Liver (tissue), 9 donors: ENCODE measurements around the gene PIR. TPM values are rescaled to one million over a fixed set of nuclear protein-coding genes. Genes with fewer than 3 reads are reported as not detected.

Source experiments
- DNase-seq: peaks from one replicate; pipeline ENCODE4 v3.0.0-alpha.2; 2017; ENCODE audit warnings: low spot score
- H3K27ac ChIP-seq, 2 donors: one replicate each; pipeline ENCODE4 v1.7.0; 2013; ENCODE audit warnings: inconsistent platforms in 2 of 2, low read length in 2 of 2, control low read depth in 1 of 2, low read depth in 1 of 2, mild to moderate bottlenecking in 1 of 2
- H3K27me3 ChIP-seq, 4 donors: one replicate each; pipeline versions ENCODE4 v1.6.1 to v1.7.0; 2013; ENCODE audit warnings: low read length in 3 of 4, inconsistent platforms in 1 of 4, mild to moderate bottlenecking in 1 of 4, moderate library complexity in 1 of 4; ENCODE audit not compliant: control insufficient read depth in 4 of 4, insufficient read depth in 4 of 4
- H3K36me3 ChIP-seq, 4 donors: one replicate each; pipeline versions ENCODE4 v1.6.1 to v1.7.0; 2013; ENCODE audit warnings: low read length in 3 of 4, mild to moderate bottlenecking in 3 of 4, low read depth in 1 of 4, moderate library complexity in 1 of 4; ENCODE audit not compliant: control insufficient read depth in 4 of 4, insufficient read depth in 3 of 4
- H3K4me1 ChIP-seq, 4 donors: one replicate each; pipeline versions ENCODE4 v1.6.1 to v1.7.0; 2013; ENCODE audit warnings: low read length in 3 of 4, mild to moderate bottlenecking in 3 of 4, moderate library complexity in 1 of 4; ENCODE audit not compliant: control insufficient read depth in 4 of 4, insufficient read depth in 4 of 4
- H3K4me3 ChIP-seq, 3 donors: one replicate each; pipeline versions ENCODE4 v1.6.1 to v1.7.0; 2013; ENCODE audit warnings: low read length in 3 of 3, control low read depth in 1 of 3, low read depth in 1 of 3, mild to moderate bottlenecking in 1 of 3
- H3K9ac ChIP-seq, 2 donors: one replicate each; pipeline ENCODE4 v1.7.0; 2013; ENCODE audit warnings: low read length in 2 of 2, mild to moderate bottlenecking in 2 of 2, moderate library complexity in 2 of 2, control low read depth in 1 of 2, low read depth in 1 of 2
- H3K9me3 ChIP-seq, 4 donors: one replicate each; pipeline versions ENCODE4 v1.6.1 to v1.7.0; 2013; ENCODE audit warnings: low read length in 3 of 4; ENCODE audit not compliant: control insufficient read depth in 4 of 4
- CTCF ChIP-seq: fragments of 150-350 bp; IDR thresholded peaks from 2 replicates; pipeline ENCODE4 v1.5.1; 2017; ENCODE audit warnings: improper control_type of control experiment, low read depth, low read length; ENCODE audit not compliant: missing input control
- EGR1 ChIP-seq, 2 donors: IDR thresholded peaks; 2 replicates each; pipeline ENCODE4 v1.6.1; 2016 to 2018; ENCODE audit warnings: antibody characterized with exemption in 2 of 2, low read depth in 2 of 2
- HNF4A ChIP-seq, 2 donors: conservative IDR thresholded peaks; 2 replicates each; pipeline ENCODE4 v1.6.1; 2016; ENCODE audit warnings: antibody characterized with exemption in 2 of 2, mild to moderate bottlenecking in 2 of 2
- HNF4G ChIP-seq: IDR thresholded peaks from 2 replicates; pipeline ENCODE4 v1.6.1; 2016; ENCODE audit warnings: antibody characterized with exemption
- NR2F2 ChIP-seq: IDR thresholded peaks from 2 replicates; pipeline ENCODE4 v1.6.1; 2016; ENCODE audit warnings: antibody characterized with exemption
- REST ChIP-seq: IDR thresholded peaks from 2 replicates; pipeline ENCODE4 v1.6.1; 2016; ENCODE audit warnings: antibody characterized with exemption, mild to moderate bottlenecking
- RXRA ChIP-seq, 2 donors: IDR thresholded peaks; 2 replicates each; pipeline ENCODE4 v1.6.1; 2017 to 2018; ENCODE audit warnings: antibody characterized with exemption in 2 of 2, mild to moderate bottlenecking in 1 of 2
- TAF1 ChIP-seq: conservative IDR thresholded peaks from 2 replicates; pipeline ENCODE4 v1.6.1; 2016; ENCODE audit warnings: antibody characterized with exemption, mild to moderate bottlenecking
- WGBS: extraction: QIAGEN DNeasy Blood & Tissue Kit; methylation state at CpG from one replicate; pipeline ENCODE4 v1.1.7; 2013; 5-methylcytosine and 5-hydroxymethylcytosine counted together
- polyA plus RNA-seq, 2 donors: library from polyadenylated mRNA; stranded (reverse) in 1 of 2; unstranded in 1 of 2; fragments of 200-250 nt in 1 of 2; fragments of >200 nt in 1 of 2; fragmentation: Nextera tagmentation in 1 of 2; extraction: Ambion mirVana in 1 of 2; gene quantifications; one replicate each; pipeline versions ENCODE4 v1.2.1 to v1.2.3, GENCODE V29; 2013 to 2015
- total RNA-seq, 2 donors: library from RNA; depleted of rRNA; stranded (reverse); fragments of >200 nt; gene quantifications; one replicate each; pipeline ENCODE4 v1.2.3, GENCODE V29; 2014
- donor health status: healthy.
- donor health status: healthy.
- donor health status: healthy.
- donor health status: healthy.
- donor health status: healthy.

Gene PIR
- total and polyA plus RNA-seq, 4 donors: 9.0 to 24.7 (median 17.0) TPM

- 98% methylated on average over 2 of the region's 2 CpGs for WGBS
- H3K4me1 ChIP-seq: no peaks in the 10 kb centered on the region
Observed at GRCh38 chrX:15483891-15484290, 9.2 kb downstream of the PIR start.

GRCh38 chrX:15475486-15475885 is 17.6 kb downstream of the PIR start:
- no peak for TF ChIP-seq HNF4G
- TF ChIP-seq TAF1: no peak
- no peak for TF ChIP-seq CTCF
- no peak for TF ChIP-seq NR2F2
- no peak for TF ChIP-seq REST
- no peak for TF ChIP-seq HNF4A (conservative IDR thresholded peaks at IDR 0.05)
- no peak for DNase-seq
- Histone ChIP-seq H3K4me1 (peaks cover 0 to 3% (median 0%) of the 10 kb centered on the region in 4 donors), H3K4me3 (no peak overlapping the region), H3K9me3 (no peaks in the 10 kb centered on the region), H3K36me3 (peaks cover 0 to 3% (median under 1%) of the 10 kb centered on the region in 4 donors), H3K9ac (no peak overlapping the region), H3K27me3 (no peaks in the 10 kb centered on the region), H3K27ac (no peak overlapping the region)
- 92% methylated on average over 4 of the region's 4 CpGs for WGBS

More at GRCh38 chrX:15483891-15484290, 9.2 kb downstream of the PIR start:
- H3K9me3 ChIP-seq: no peaks in the 10 kb centered on the region
- H3K36me3 ChIP-seq: peaks cover 0 to 2% (median 0%) of the 10 kb centered on the region in 4 donors
- no peak overlapping the region for H3K4me3 ChIP-seq
- H3K27ac ChIP-seq: no peak overlapping the region
- no peak overlapping the region for H3K9ac ChIP-seq
- TF ChIP-seq REST: no peak
- TF ChIP-seq RXRA (IDR thresholded peaks at IDR 0.05): no peak
- no peak for TF ChIP-seq EGR1 (IDR thresholded peaks at IDR 0.05; ENCODE audit: low read depth in 2 of 2)
- H3K27me3 ChIP-seq: no peaks in the 10 kb centered on the region
- no peak for DNase-seq
